GM23338 (cell line): ENCODE results near the gene C5orf47. TPM values are rescaled to one million over a fixed set of nuclear protein-coding genes. Genes with fewer than 3 reads are reported as not detected.

Source experiments
- ATAC-seq: fragments of 200-7000 bp; cut with Tn5 transposase; 3 replicates; pipeline ENCODE4 v1.9.1; 2020
- DNase-seq: peaks from one replicate; pipeline ENCODE4 v3.0.0-alpha.2; 2015; ENCODE audit warnings: low spot score
- H2AFZ ChIP-seq: fragments of 200-600 bp; sonication (generic); 2 replicates; pipeline ENCODE4 v1.8.0; 2016; ENCODE audit warnings: antibody characterized with exemption, mild to moderate bottlenecking, moderate library complexity
- H3F3A ChIP-seq: fragments of 200-600 bp; sonication (generic); replicated peaks from 2 replicates; pipeline ENCODE4 v1.8.0; 2017; ENCODE audit warnings: antibody characterized with exemption, mixed run types, low read depth
- H3K27ac ChIP-seq: fragments of 200-600 bp; sonication (generic); 2 replicates; pipeline ENCODE4 v1.6.1; 2016; ENCODE audit warnings: low read depth
- H3K27me3 ChIP-seq: fragments of 200-600 bp; sonication (generic); 2 replicates; pipeline ENCODE4 v1.8.0; 2016; ENCODE audit warnings: mild to moderate bottlenecking, mixed run types, moderate library complexity; ENCODE audit not compliant: insufficient read depth
- H3K36me3 ChIP-seq: fragments of 200-600 bp; sonication (generic); 2 replicates; pipeline ENCODE4 v1.8.0; 2016; ENCODE audit warnings: mild to moderate bottlenecking; ENCODE audit not compliant: insufficient read depth
- H3K4me1 ChIP-seq: fragments of 200-600 bp; sonication (generic); 2 replicates; pipeline ENCODE4 v1.8.0; 2016; ENCODE audit warnings: mild to moderate bottlenecking, moderate library complexity; ENCODE audit not compliant: insufficient read depth
- H3K4me2 ChIP-seq: fragments of 200-600 bp; sonication (generic); 2 replicates; pipeline ENCODE4 v1.7.1; 2017; ENCODE audit warnings: mixed run types
- H3K4me3 ChIP-seq: fragments of 200-600 bp; sonication (generic); 2 replicates; pipeline ENCODE4 v1.6.1; 2016; ENCODE audit warnings: mixed run types
- H3K79me2 ChIP-seq: fragments of 200-600 bp; sonication (generic); replicated peaks from 2 replicates; pipeline ENCODE4 v1.8.0; 2017; ENCODE audit warnings: mild to moderate bottlenecking; ENCODE audit not compliant: insufficient read depth
- H3K9me2 ChIP-seq: fragments of 200-600 bp; sonication (generic); 2 replicates; pipeline ENCODE4 v1.8.0; 2017; ENCODE audit not compliant: insufficient read depth
- H4K20me1 ChIP-seq: fragments of 200-600 bp; sonication (generic); replicated peaks from 2 replicates; pipeline ENCODE4 v1.8.0; 2017; ENCODE audit warnings: mild to moderate bottlenecking; ENCODE audit not compliant: insufficient read depth
- H3K27ac Mint-ChIP-seq: 2 replicates; pipeline ENCODE4 v1.8.0; 2020; ENCODE audit warnings: inconsistent platforms, mild to moderate bottlenecking, moderate library complexity, mixed read lengths
- H3K27me3 Mint-ChIP-seq: 3 replicates; pipeline ENCODE4 v1.8.0; 2022; ENCODE audit warnings: low read depth, mild to moderate bottlenecking, moderate library complexity, mixed read lengths, inconsistent platforms; ENCODE audit not compliant: insufficient read depth, poor library complexity
- H3K36me3 Mint-ChIP-seq: 3 replicates; pipeline ENCODE4 v1.8.0; 2021; ENCODE audit warnings: low read depth, mild to moderate bottlenecking, inconsistent platforms, moderate library complexity, mixed read lengths
- H3K4me1 Mint-ChIP-seq: 3 replicates; pipeline ENCODE4 v1.8.0; 2020; ENCODE audit warnings: mild to moderate bottlenecking, inconsistent platforms, mixed read lengths
- H3K4me3 Mint-ChIP-seq: 3 replicates; pipeline ENCODE4 v1.8.0; 2021; ENCODE audit warnings: moderate library complexity, mild to moderate bottlenecking, inconsistent platforms, mixed read lengths
- H3K9me3 Mint-ChIP-seq: 3 replicates; pipeline ENCODE4 v1.8.0; 2020; ENCODE audit warnings: moderate library complexity, mild to moderate bottlenecking, inconsistent platforms, mixed read lengths
- CREB1 ChIP-seq: fragments of 250-450 bp; sonication (Bioruptor Pico); IDR thresholded peaks from 2 replicates; pipeline ENCODE4 v1.5.0; 2020; ENCODE audit warnings: low read depth, mild to moderate bottlenecking, moderate library complexity
- EZH2phosphoT487 ChIP-seq: fragments of 200-600 bp; sonication (generic); IDR thresholded peaks from one replicate; pipeline ENCODE4 v1.8.1; 2018; ENCODE audit warnings: antibody characterized with exemption; ENCODE audit not compliant: unreplicated experiment
- JUNB ChIP-seq: IDR thresholded peaks from one replicate; pipeline ENCODE4 v1.6.1; 2016; ENCODE audit warnings: antibody characterized with exemption; ENCODE audit not compliant: unreplicated experiment
- POLR2AphosphoS5 ChIP-seq: IDR thresholded peaks from 2 replicates; pipeline ENCODE4 v1.6.1; 2016; ENCODE audit warnings: antibody characterized with exemption, low read depth
- STAT1 ChIP-seq: IDR thresholded peaks from one replicate; pipeline ENCODE4 v1.6.1; 2016; ENCODE audit warnings: antibody characterized with exemption; ENCODE audit not compliant: unreplicated experiment
- ZNF114 ChIP-seq: fragments of 250-450 bp; sonication (Bioruptor Pico); IDR thresholded peaks from 2 replicates; pipeline ENCODE4 v1.5.0; 2020; ENCODE audit warnings: mild to moderate bottlenecking, moderate library complexity
- ZNF331 ChIP-seq: fragments of 250-450 bp; sonication (Bioruptor Pico); IDR thresholded peaks from 2 replicates; pipeline ENCODE4 v1.5.0; 2020; ENCODE audit warnings: low read depth, mild to moderate bottlenecking, moderate library complexity
- polyA plus RNA-seq: library from polyadenylated mRNA; unstranded; fragments of >200 nt; fragmentation: Nextera tagmentation; extraction: Ambion mirVana; gene quantifications from 2 replicates; pipeline ENCODE4 v1.2.1, GENCODE V29; 2016
- total RNA-seq: library from RNA; depleted of rRNA; stranded (reverse); fragments of >200 nt; shearing (Covaris generic); gene quantifications from 2 replicates; pipeline ENCODE4 v1.2.3, GENCODE V29; 2014
- TF ChIP-seq, protein P1 (sequence below): IDR thresholded peaks from 2 replicates; pipeline ENCODE4 v1.6.1; 2016; ENCODE audit warnings: antibody characterized with exemption
- TF ChIP-seq, protein P2 (sequence below), 2 experiments: fragments of 200-600 bp in 1 of 2; sonication (generic) in 1 of 2; conservative IDR thresholded peaks; 2 replicates each; pipeline versions ENCODE4 v1.5.1 to v1.6.1; 2016 to 2017; ENCODE audit warnings: antibody characterized with exemption in 2 of 2, low read depth in 2 of 2, mild to moderate bottlenecking in 2 of 2, moderate library complexity in 1 of 2
- TF ChIP-seq, protein P3 (sequence below): IDR thresholded peaks from one replicate; pipeline ENCODE4 v1.6.1; 2018; ENCODE audit warnings: antibody characterized with exemption; ENCODE audit not compliant: unreplicated experiment
- TF ChIP-seq, protein P4 (sequence below): fragments of 250-450 bp; sonication (Bioruptor Pico); IDR thresholded peaks from 2 replicates; pipeline ENCODE4 v1.5.0; 2020; ENCODE audit warnings: mild to moderate bottlenecking, moderate library complexity

C5orf47 gene
- total and polyA plus RNA-seq, 2 experiments from 2014 or later = 0.63 to 1.1 TPM

DNA sequence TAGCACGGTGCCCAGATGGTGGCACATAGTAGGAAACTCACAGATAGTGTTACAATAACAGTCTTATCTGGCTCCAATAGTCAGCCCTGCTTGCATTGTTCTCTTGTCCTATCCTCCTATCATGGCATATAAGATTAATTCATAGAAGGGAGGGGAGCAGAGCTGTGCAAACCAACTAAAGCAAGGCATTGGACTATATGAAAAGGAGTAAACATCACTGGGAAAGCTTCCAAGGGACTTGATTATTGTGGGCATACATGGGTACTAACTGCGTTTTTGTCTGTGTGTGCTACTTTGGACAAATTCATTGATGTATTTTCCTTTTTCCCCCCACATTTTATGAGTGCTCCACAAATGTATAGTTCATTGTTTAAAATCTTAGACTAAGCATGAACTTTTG, 43.8 kb upstream of the C5orf47 start (continued):
- TF ChIP-seq, protein P1, sequence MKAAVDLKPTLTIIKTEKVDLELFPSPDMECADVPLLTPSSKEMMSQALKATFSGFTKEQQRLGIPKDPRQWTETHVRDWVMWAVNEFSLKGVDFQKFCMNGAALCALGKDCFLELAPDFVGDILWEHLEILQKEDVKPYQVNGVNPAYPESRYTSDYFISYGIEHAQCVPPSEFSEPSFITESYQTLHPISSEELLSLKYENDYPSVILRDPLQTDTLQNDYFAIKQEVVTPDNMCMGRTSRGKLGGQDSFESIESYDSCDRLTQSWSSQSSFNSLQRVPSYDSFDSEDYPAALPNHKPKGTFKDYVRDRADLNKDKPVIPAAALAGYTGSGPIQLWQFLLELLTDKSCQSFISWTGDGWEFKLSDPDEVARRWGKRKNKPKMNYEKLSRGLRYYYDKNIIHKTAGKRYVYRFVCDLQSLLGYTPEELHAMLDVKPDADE = no peak
- TF ChIP-seq JUNB (no peak), CREB1 (CRISPR knock-in tag) (no peak), STAT1 (no peak), ZNF331 (CRISPR knock-in tag) (no peak), POLR2AphosphoS5 (no peak), ZNF114 (CRISPR knock-in tag) (no peak)
- TF ChIP-seq, protein P2, sequence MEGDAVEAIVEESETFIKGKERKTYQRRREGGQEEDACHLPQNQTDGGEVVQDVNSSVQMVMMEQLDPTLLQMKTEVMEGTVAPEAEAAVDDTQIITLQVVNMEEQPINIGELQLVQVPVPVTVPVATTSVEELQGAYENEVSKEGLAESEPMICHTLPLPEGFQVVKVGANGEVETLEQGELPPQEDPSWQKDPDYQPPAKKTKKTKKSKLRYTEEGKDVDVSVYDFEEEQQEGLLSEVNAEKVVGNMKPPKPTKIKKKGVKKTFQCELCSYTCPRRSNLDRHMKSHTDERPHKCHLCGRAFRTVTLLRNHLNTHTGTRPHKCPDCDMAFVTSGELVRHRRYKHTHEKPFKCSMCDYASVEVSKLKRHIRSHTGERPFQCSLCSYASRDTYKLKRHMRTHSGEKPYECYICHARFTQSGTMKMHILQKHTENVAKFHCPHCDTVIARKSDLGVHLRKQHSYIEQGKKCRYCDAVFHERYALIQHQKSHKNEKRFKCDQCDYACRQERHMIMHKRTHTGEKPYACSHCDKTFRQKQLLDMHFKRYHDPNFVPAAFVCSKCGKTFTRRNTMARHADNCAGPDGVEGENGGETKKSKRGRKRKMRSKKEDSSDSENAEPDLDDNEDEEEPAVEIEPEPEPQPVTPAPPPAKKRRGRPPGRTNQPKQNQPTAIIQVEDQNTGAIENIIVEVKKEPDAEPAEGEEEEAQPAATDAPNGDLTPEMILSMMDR (conservative IDR thresholded peaks at IDR 0.05; ENCODE audit: low read depth in 2 of 2) = no peak
- TF ChIP-seq, protein P3, sequence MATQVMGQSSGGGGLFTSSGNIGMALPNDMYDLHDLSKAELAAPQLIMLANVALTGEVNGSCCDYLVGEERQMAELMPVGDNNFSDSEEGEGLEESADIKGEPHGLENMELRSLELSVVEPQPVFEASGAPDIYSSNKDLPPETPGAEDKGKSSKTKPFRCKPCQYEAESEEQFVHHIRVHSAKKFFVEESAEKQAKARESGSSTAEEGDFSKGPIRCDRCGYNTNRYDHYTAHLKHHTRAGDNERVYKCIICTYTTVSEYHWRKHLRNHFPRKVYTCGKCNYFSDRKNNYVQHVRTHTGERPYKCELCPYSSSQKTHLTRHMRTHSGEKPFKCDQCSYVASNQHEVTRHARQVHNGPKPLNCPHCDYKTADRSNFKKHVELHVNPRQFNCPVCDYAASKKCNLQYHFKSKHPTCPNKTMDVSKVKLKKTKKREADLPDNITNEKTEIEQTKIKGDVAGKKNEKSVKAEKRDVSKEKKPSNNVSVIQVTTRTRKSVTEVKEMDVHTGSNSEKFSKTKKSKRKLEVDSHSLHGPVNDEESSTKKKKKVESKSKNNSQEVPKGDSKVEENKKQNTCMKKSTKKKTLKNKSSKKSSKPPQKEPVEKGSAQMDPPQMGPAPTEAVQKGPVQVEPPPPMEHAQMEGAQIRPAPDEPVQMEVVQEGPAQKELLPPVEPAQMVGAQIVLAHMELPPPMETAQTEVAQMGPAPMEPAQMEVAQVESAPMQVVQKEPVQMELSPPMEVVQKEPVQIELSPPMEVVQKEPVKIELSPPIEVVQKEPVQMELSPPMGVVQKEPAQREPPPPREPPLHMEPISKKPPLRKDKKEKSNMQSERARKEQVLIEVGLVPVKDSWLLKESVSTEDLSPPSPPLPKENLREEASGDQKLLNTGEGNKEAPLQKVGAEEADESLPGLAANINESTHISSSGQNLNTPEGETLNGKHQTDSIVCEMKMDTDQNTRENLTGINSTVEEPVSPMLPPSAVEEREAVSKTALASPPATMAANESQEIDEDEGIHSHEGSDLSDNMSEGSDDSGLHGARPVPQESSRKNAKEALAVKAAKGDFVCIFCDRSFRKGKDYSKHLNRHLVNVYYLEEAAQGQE = no peak

DNA sequence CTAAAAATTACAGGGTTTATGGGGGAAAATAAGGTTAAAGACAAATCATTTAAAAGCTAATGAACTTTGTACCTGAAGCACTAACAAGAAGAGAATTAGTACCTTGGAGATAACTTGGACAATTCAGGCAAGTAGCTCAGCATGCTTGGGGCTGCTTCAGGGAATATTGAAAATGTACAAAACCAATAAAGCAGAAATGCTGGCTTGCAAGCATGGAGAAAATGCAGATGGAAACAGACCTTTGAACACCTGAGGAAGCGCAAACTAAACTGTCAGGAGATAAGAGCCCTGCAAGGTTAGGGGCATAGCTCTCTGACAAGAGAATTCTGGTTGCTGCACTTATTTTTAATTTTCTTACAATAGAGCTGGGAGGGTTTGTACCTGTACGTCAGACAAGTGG, 42.6 kb upstream of the C5orf47 start:
- no peak overlapping the region for H3K4me3 ChIP-seq
- H4K20me1 ChIP-seq = no peaks in the 10 kb centered on the region
- no peak for DNase-seq
- H3K27me3 ChIP-seq = no peaks in the 10 kb centered on the region
- H3K27me3 Mint-ChIP-seq = no peaks in the 10 kb centered on the region
- peaks cover 8% of the 10 kb centered on the region; the same call in 2 of the 3 replicates for H3K36me3 Mint-ChIP-seq
- H3K27ac ChIP-seq = no peak overlapping the region
- H3K4me1 ChIP-seq = peaks cover 36% of the 10 kb centered on the region
- no peak overlapping the region for H3K4me3 Mint-ChIP-seq
- peaks cover 36% of the 10 kb centered on the region for H3K4me1 Mint-ChIP-seq
- 0 out of 2 replicates have a peak, but pooled peaks cover 3% of the 10 kb centered on the region for H3K36me3 ChIP-seq
- H2AFZ ChIP-seq = no peak overlapping the region
- ATAC-seq = no peak
- H3K9me2 ChIP-seq = no peaks in the 10 kb centered on the region
- H3K27ac Mint-ChIP-seq = no peak overlapping the region
- H3K4me2 ChIP-seq = no peak overlapping the region
- no peaks in the 10 kb centered on the region; the same call in 1 of the 2 replicates for H3K79me2 ChIP-seq
- no peaks in the 10 kb centered on the region for H3K9me3 Mint-ChIP-seq
- H3F3A ChIP-seq = no peaks in the 10 kb centered on the region
- TF ChIP-seq EZH2phosphoT487 (no peak), STAT1 (no peak), JUNB (no peak)
- TF ChIP-seq, protein P4, sequence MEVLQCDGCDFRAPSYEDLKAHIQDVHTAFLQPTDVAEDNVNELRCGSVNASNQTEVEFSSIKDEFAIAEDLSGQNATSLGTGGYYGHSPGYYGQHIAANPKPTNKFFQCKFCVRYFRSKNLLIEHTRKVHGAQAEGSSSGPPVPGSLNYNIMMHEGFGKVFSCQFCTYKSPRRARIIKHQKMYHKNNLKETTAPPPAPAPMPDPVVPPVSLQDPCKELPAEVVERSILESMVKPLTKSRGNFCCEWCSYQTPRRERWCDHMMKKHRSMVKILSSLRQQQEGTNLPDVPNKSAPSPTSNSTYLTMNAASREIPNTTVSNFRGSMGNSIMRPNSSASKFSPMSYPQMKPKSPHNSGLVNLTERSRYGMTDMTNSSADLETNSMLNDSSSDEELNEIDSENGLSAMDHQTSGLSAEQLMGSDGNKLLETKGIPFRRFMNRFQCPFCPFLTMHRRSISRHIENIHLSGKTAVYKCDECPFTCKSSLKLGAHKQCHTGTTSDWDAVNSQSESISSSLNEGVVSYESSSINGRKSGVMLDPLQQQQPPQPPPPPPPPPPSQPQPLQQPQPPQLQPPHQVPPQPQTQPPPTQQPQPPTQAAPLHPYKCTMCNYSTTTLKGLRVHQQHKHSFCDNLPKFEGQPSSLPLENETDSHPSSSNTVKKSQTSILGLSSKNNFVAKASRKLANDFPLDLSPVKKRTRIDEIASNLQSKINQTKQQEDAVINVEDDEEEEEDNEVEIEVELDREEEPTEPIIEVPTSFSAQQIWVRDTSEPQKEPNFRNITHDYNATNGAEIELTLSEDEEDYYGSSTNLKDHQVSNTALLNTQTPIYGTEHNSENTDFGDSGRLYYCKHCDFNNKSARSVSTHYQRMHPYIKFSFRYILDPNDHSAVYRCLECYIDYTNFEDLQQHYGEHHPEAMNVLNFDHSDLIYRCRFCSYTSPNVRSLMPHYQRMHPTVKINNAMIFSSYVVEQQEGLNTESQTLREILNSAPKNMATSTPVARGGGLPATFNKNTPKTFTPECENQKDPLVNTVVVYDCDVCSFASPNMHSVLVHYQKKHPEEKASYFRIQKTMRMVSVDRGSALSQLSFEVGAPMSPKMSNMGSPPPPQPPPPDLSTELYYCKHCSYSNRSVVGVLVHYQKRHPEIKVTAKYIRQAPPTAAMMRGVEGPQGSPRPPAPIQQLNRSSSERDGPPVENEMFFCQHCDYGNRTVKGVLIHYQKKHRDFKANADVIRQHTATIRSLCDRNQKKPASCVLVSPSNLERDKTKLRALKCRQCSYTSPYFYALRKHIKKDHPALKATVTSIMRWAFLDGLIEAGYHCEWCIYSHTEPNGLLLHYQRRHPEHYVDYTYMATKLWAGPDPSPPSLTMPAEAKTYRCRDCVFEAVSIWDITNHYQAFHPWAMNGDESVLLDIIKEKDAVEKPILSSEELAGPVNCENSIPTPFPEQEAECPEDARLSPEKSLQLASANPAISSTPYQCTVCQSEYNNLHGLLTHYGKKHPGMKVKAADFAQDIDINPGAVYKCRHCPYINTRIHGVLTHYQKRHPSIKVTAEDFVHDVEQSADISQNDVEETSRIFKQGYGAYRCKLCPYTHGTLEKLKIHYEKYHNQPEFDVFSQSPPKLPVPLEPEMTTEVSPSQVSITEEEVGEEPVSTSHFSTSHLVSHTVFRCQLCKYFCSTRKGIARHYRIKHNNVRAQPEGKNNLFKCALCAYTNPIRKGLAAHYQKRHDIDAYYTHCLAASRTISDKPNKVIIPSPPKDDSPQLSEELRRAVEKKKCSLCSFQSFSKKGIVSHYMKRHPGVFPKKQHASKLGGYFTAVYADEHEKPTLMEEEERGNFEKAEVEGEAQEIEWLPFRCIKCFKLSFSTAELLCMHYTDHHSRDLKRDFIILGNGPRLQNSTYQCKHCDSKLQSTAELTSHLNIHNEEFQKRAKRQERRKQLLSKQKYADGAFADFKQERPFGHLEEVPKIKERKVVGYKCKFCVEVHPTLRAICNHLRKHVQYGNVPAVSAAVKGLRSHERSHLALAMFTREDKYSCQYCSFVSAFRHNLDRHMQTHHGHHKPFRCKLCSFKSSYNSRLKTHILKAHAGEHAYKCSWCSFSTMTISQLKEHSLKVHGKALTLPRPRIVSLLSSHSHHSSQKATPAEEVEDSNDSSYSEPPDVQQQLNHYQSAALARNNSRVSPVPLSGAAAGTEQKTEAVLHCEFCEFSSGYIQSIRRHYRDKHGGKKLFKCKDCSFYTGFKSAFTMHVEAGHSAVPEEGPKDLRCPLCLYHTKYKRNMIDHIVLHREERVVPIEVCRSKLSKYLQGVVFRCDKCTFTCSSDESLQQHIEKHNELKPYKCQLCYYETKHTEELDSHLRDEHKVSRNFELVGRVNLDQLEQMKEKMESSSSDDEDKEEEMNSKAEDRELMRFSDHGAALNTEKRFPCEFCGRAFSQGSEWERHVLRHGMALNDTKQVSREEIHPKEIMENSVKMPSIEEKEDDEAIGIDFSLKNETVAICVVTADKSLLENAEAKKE (CRISPR knock-in tag) = no peak
